Stimulated activated CD4-positive, alpha-beta T cell treated with anti-CD3 and anti-CD28 coated beads, Interleukin-12 subunit alpha, Interleukin-12 subunit beta, amount 100 ng/mL, for 48 hours (primary cell): Measurements from ENCODE around the gene CXorf58.
A peak's percentile ranks its signal among the peaks of the same experiment; 100 is the strongest.
"Not testable (repeated sequence)": the region's sequence is repeated elsewhere in the genome, so short reads cannot be mapped to it uniquely, and the experiment has no call there.

Experiments used
- DNase-seq, 3 donors: peaks; one replicate each; pipeline ENCODE4 v3.0.0-alpha.2; 2020; ENCODE audit warnings: low read depth in 2 of 3, low spot score in 1 of 3

The CXorf58 gene

DNA sequence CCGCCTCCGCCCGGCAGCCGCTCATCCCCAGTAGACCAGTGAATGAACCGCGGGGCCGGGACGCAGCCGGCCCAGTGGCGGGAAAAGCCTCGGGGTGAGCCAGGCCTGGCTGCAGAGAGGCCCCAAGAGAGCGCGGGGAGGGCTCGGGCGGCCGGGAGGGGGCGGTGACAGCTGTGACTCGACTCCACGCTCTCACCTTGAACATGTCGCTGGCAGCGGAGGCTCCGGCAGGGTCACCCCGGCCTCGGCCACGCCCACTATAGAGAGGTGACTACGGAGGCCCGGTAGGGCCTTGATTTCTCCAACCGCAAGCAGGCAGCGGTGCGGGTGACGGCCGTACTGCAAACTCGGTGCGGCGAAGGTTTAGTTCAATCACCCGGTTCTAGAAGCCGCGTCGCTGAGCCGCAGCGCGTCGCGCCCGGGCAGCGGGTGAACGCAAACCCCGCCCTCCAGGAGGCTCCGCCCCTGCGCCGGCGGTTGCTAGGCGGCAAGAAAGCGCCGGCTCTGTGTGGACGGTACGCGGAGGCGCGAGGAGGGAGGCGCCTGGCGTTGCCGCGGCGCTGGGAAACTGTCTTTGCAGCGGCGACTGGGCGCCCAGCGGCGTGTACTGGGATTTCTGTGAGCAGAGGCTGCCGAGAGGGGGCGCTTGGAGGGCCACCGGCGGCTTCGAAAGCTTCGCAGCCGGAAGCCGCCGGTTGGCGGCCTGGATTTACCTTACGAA, at the start of gene CXorf58, which contains the start of gene APOO:
Gene CXorf58 (plus strand): TSS at position 509 of the 721 bp plus-strand sequence. CDS start 2,297 bp downstream, outside the sequence.
Gene APOO (minus strand): TSS at position 441 of the 721 bp plus-strand sequence. CDS start 236 bp downstream, at position 205.
- DNase-seq: peak; percentile 76 to 87 (median 85)

- DNase-seq: not testable (repeated sequence)
Observed at GRCh38 chrX:23859238-23859637, 48.6 kb upstream of the CXorf58 start.

GRCh38 chrX:23861215-23861896, 46.5 kb upstream of the CXorf58 start:
- DNase-seq: no peak

- DNase-seq: not testable (repeated sequence)
Observed at GRCh38 chrX:23861952-23862351, 45.9 kb upstream of the CXorf58 start.

DNA sequence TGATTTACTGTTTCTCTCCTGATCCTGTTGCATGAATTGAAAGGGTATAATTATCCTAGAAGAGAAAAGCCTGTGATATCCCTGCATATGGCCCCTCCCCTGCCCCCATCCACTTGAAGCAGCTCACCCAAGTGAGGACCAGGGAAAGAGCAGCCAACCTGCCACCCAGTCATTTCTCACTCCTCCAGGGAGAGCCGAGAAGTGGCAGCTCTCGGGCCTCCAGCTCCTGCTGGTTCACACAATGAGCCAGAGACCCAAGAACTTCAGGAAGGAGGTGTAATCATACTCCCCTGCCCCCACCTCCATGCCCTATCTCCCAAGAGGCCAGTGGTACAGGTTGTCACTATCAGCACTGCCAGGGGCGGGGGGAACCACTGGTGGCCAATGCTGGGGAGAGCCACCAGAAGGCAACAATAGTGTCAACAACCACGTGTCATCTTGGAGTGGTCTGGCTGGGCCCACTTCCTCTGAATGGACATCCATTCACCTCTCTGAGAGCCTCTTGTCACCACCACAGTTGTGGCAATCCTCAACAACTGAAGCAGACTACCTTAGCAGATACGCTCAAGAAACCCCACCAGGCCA, 43.0 kb upstream of the CXorf58 start:
- no peak for DNase-seq

GRCh38 chrX:23870041-23870440, 37.8 kb upstream of the CXorf58 start:
- no peak for DNase-seq

DNA sequence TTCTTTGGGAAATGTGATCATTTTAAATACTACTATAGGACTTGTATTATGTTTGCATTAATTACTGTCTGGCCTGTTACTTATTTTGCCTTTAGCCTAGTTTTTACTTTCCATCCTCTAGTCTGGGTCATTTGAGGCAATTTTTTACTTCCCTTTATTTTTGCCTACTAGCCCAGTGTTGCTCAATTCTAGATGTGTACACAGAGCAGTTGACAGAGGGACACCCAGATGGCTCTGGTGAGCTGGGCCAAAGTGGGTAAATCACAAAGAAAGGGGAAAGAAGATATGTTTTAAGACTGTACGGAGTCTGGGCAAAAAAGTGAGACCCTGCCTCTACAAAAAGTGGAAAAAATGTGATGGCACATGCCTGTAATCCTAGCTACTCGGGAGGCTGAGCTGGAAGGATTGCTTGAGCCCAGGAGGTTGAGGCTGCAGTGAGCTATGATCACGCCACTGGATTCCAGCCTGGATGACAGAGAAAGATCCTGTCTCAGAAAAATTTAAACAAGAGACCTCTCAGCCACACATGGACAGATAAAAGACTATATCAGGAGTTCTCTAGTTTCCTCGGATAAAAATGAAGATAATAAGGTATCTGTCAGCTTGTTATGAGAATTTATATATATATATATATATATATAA, 35.8 kb upstream of the CXorf58 start:
- DNase-seq: no peak

GRCh38 chrX:23879380-23880090, 28.3 kb upstream of the CXorf58 start:
- DNase-seq: no peak

GRCh38 chrX:23883737-23884354, 24.0 kb upstream of the CXorf58 start:
- DNase-seq: no peak

- DNase-seq: no peak
Observed at GRCh38 chrX:23884427-23885024, 23.3 kb upstream of the CXorf58 start.

DNA sequence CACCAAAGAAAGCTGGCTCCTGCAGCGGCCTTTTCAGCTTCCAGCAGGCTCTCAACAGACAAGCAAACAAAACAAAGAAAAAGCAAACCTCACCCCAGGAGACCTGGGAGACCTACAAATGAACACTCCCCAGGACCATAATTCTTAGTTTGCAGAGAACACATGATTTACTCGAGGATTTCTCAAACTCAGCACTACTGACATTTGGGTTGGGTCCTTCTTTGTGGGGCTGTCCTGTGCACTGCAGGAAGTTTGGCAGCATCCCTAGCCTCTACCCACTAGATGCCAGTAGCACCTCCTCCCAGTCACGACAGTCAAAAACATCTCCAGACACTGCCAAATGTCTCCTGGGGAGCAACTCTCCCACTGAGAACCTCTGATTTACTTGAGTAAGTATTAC, 22.0 kb upstream of the CXorf58 start:
- DNase-seq: no peak

DNA sequence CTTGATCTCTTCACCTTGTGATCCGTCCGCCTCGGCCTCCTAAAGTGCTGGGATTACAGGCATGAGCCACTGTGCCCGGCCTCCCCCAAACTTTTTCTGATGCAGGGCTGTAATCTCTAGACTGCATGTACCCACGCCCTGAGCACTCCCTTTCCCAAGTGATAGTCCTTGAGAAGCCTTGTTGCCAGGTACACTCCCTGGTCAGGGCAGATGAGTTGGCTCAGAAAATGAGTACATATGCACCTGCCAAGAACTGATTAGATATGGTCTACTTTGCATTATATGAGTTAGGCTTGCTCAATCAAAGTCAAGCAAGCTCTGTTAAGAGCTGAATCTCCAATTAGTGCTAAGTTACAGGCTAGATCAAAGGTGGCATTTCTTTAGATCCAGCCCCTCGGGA, 20.4 kb upstream of the CXorf58 start:
- DNase-seq: no peak

- no peak for DNase-seq
Observed at GRCh38 chrX:23887918-23888317, 19.9 kb upstream of the CXorf58 start.

GRCh38 chrX:23888887-23889501, 18.8 kb upstream of the CXorf58 start:
- DNase-seq: no peak

- DNase-seq: no peak
Observed at GRCh38 chrX:23890933-23891332, 16.9 kb upstream of the CXorf58 start.

GRCh38 chrX:23894993-23895392, 12.8 kb upstream of the CXorf58 start:
- DNase-seq: not testable (repeated sequence)

- not testable (repeated sequence) for DNase-seq
Observed at GRCh38 chrX:23896539-23896938, 11.3 kb upstream of the CXorf58 start.

- DNase-seq: no peak
Observed at GRCh38 chrX:23896981-23897380, 10.8 kb upstream of the CXorf58 start.

DNA sequence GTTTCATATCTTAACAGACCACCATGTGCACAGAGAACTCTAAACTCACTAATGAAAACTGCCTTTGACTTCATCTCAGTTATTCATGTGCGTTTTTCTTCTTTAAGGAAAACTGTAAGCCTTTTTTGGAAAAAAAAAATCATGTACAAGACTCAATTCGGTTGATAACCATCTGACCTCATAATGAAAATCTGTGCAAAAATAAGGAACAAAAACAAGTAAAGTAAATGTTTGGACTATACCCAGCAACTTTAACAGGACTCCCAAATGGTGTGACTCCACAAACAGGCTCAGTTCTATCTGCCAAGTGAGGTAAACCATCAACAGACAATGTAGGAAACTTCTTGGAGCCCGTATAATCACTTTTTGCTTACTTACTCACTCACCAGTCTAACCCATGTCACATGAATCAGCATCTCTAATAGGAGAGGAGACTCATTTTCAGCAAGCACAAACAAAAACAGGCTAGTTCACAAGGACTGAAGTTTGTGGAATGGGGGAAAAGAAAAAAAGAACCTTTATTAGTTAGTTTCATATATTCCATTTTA, 9.3 kb upstream of the CXorf58 start:
- no peak for DNase-seq
